Measurements from ENCODE around the gene RAD54L2. TPM values are rescaled to one million over a fixed set of nuclear protein-coding genes. Genes with fewer than 3 reads are reported as not detected.

RAD54L2 gene
- total and polyA plus RNA-seq, 2 of the 8 experiments (the other 6 are each of a cell fraction or from before 2014, with no cell fraction given), result 8.2 to 35.2 TPM

GRCh38 chr3:51510996-51511395 lies 27.5 kb upstream of the RAD54L2 start (continued):
- TF ChIP-seq, protein P1, sequence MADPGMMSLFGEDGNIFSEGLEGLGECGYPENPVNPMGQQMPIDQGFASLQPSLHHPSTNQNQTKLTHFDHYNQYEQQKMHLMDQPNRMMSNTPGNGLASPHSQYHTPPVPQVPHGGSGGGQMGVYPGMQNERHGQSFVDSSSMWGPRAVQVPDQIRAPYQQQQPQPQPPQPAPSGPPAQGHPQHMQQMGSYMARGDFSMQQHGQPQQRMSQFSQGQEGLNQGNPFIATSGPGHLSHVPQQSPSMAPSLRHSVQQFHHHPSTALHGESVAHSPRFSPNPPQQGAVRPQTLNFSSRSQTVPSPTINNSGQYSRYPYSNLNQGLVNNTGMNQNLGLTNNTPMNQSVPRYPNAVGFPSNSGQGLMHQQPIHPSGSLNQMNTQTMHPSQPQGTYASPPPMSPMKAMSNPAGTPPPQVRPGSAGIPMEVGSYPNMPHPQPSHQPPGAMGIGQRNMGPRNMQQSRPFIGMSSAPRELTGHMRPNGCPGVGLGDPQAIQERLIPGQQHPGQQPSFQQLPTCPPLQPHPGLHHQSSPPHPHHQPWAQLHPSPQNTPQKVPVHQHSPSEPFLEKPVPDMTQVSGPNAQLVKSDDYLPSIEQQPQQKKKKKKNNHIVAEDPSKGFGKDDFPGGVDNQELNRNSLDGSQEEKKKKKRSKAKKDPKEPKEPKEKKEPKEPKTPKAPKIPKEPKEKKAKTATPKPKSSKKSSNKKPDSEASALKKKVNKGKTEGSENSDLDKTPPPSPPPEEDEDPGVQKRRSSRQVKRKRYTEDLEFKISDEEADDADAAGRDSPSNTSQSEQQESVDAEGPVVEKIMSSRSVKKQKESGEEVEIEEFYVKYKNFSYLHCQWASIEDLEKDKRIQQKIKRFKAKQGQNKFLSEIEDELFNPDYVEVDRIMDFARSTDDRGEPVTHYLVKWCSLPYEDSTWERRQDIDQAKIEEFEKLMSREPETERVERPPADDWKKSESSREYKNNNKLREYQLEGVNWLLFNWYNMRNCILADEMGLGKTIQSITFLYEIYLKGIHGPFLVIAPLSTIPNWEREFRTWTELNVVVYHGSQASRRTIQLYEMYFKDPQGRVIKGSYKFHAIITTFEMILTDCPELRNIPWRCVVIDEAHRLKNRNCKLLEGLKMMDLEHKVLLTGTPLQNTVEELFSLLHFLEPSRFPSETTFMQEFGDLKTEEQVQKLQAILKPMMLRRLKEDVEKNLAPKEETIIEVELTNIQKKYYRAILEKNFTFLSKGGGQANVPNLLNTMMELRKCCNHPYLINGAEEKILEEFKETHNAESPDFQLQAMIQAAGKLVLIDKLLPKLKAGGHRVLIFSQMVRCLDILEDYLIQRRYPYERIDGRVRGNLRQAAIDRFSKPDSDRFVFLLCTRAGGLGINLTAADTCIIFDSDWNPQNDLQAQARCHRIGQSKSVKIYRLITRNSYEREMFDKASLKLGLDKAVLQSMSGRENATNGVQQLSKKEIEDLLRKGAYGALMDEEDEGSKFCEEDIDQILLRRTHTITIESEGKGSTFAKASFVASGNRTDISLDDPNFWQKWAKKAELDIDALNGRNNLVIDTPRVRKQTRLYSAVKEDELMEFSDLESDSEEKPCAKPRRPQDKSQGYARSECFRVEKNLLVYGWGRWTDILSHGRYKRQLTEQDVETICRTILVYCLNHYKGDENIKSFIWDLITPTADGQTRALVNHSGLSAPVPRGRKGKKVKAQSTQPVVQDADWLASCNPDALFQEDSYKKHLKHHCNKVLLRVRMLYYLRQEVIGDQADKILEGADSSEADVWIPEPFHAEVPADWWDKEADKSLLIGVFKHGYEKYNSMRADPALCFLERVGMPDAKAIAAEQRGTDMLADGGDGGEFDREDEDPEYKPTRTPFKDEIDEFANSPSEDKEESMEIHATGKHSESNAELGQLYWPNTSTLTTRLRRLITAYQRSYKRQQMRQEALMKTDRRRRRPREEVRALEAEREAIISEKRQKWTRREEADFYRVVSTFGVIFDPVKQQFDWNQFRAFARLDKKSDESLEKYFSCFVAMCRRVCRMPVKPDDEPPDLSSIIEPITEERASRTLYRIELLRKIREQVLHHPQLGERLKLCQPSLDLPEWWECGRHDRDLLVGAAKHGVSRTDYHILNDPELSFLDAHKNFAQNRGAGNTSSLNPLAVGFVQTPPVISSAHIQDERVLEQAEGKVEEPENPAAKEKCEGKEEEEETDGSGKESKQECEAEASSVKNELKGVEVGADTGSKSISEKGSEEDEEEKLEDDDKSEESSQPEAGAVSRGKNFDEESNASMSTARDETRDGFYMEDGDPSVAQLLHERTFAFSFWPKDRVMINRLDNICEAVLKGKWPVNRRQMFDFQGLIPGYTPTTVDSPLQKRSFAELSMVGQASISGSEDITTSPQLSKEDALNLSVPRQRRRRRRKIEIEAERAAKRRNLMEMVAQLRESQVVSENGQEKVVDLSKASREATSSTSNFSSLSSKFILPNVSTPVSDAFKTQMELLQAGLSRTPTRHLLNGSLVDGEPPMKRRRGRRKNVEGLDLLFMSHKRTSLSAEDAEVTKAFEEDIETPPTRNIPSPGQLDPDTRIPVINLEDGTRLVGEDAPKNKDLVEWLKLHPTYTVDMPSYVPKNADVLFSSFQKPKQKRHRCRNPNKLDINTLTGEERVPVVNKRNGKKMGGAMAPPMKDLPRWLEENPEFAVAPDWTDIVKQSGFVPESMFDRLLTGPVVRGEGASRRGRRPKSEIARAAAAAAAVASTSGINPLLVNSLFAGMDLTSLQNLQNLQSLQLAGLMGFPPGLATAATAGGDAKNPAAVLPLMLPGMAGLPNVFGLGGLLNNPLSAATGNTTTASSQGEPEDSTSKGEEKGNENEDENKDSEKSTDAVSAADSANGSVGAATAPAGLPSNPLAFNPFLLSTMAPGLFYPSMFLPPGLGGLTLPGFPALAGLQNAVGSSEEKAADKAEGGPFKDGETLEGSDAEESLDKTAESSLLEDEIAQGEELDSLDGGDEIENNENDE (IDR thresholded peaks at IDR 0.05; ENCODE audit: insufficient replicate concordance, low read length), result no peak
- no peak for TF ChIP-seq RBBP5 (IDR thresholded peaks at IDR 0.05; ENCODE audit: borderline replicate concordance, low read depth, low read length)
- no peak for TF ChIP-seq YY1 (IDR thresholded peaks at IDR 0.05; ENCODE audit: low read depth, low read length)
- TF ChIP-seq ASH2L (IDR thresholded peaks at IDR 0.05; ENCODE audit: low read length), result no peak
- TF ChIP-seq KDM1A (IDR thresholded peaks at IDR 0.05; ENCODE audit: borderline replicate concordance, low read length), result no peak
- TF ChIP-seq CREB1 (IDR thresholded peaks at IDR 0.05), result no peak
- TF ChIP-seq ZNF274 (IDR thresholded peaks at IDR 0.05; ENCODE audit: borderline replicate concordance, extremely low read depth, low read length), result no peak
- TF ChIP-seq RXRA (IDR thresholded peaks at IDR 0.05; ENCODE audit: insufficient read depth, low read depth, low read length), result no peak
- no peak for TF ChIP-seq POLR2A (IDR thresholded peaks at IDR 0.05; ENCODE audit: control extremely low read depth in 1 of 2, low read depth in 2 of 2, low read length in 2 of 2)
- TF ChIP-seq, protein P2, sequence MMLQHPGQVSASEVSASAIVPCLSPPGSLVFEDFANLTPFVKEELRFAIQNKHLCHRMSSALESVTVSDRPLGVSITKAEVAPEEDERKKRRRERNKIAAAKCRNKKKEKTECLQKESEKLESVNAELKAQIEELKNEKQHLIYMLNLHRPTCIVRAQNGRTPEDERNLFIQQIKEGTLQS (IDR thresholded peaks at IDR 0.05; ENCODE audit: insufficient read depth, low read depth, low read length), result no peak
- no peak for TF ChIP-seq BRCA1 (IDR thresholded peaks at IDR 0.05; ENCODE audit: low read depth, low read length)
- TF ChIP-seq TAF1 (IDR thresholded peaks at IDR 0.05; ENCODE audit: low read depth, low read length), result no peak
- no peak for TF ChIP-seq BCL11A (IDR thresholded peaks at IDR 0.05; ENCODE audit: low read depth in 2 of 2, low read length in 2 of 2)
